Lower leg skin (tissue), 3 donors: ENCODE results near the gene MED27.

Source experiments
- CTCF ChIP-seq, 3 donors: fragments of 450-650 bp; IDR thresholded peaks; one replicate each; pipeline ENCODE4 v1.5.1; 2016; ENCODE audit warnings: antibody characterized with exemption in 3 of 3, mild to moderate bottlenecking in 3 of 3, moderate library complexity in 2 of 3
- POLR2A ChIP-seq, 2 donors: fragments of 450-650 bp; IDR thresholded peaks; one replicate each; pipeline ENCODE4 v1.6.1; 2016 to 2017; ENCODE audit warnings: antibody characterized with exemption in 2 of 2, mild to moderate bottlenecking in 1 of 2, moderate library complexity in 1 of 2

DNA sequence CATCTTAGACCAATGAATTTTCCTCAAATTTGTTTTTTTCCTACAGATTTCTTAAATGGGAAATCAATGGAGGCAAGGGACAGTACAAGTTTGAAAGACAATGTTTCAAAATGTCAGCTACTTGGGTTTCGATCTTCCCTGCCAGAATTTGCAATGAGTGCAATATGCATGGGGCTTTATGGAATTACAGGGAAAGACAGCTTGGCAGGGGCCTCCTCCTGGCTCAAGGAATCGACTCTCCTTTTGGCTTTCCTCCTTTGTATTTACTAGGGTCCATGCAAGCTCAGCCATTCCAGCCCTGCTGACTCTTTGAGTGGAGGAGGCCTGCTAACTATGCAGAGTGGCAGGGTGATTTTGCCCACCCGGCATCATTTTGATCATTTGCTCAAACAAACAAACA is 63.2 kb downstream of the MED27 start:
- TF ChIP-seq POLR2A (IDR thresholded peaks at IDR 0.05) (no peak), CTCF (IDR thresholded peaks at IDR 0.05) (no peak)
